Mesenchymal stem cell (in vitro differentiated cells and primary cell): ENCODE measurements around the gene USP17L11.
"Not testable (repeated sequence)": the region's sequence is repeated elsewhere in the genome, so short reads cannot be mapped to it uniquely, and the experiment has no call there.

Experiments used
- DNase-seq: peaks from one replicate; pipeline ENCODE4 v3.0.0-alpha.2; 2013
- H2AFZ ChIP-seq: one replicate; pipeline ENCODE4 v1.6.1; 2013; ENCODE audit warnings: low read depth, mild to moderate bottlenecking, control low read depth, inconsistent platforms, low read length, moderate library complexity
- H2AK5ac ChIP-seq: 2 replicates; pipeline ENCODE4 v1.6.1; 2013; ENCODE audit warnings: low read length, moderate library complexity, mild to moderate bottlenecking, inconsistent platforms; ENCODE audit not compliant: severe bottlenecking
- H2BK120ac ChIP-seq: one replicate; pipeline ENCODE4 v1.6.1; 2013; ENCODE audit warnings: low read depth, mild to moderate bottlenecking, inconsistent platforms, low read length, moderate library complexity
- H2BK12ac ChIP-seq, 2 experiments: one replicate each; pipeline ENCODE4 v1.6.1; 2013; ENCODE audit warnings: inconsistent platforms in 2 of 2, low read length in 2 of 2, mild to moderate bottlenecking in 2 of 2, moderate library complexity in 2 of 2, control low read depth in 1 of 2
- H2BK15ac ChIP-seq: one replicate; pipeline ENCODE4 v1.6.1; 2013; ENCODE audit warnings: mild to moderate bottlenecking, low read depth, inconsistent platforms; ENCODE audit not compliant: poor library complexity, severe bottlenecking
- H2BK5ac ChIP-seq: 2 replicates; pipeline ENCODE4 v1.6.1; 2013; ENCODE audit warnings: low read depth, mild to moderate bottlenecking, low read length, control low read depth, inconsistent platforms; ENCODE audit not compliant: poor library complexity, severe bottlenecking
- H3K14ac ChIP-seq, 2 experiments: one replicate each; pipeline ENCODE4 v1.6.1; 2013; ENCODE audit warnings: inconsistent platforms in 2 of 2, low read length in 2 of 2, control low read depth in 1 of 2, mild to moderate bottlenecking in 1 of 2, moderate library complexity in 1 of 2
- H3K18ac ChIP-seq, 2 experiments: one replicate each; pipeline ENCODE4 v1.6.1; 2013; ENCODE audit warnings: inconsistent platforms in 2 of 2, low read length in 2 of 2, control low read depth in 1 of 2, low read depth in 1 of 2, mild to moderate bottlenecking in 1 of 2
- H3K23ac ChIP-seq, 2 experiments: one replicate each; pipeline ENCODE4 v1.6.1; 2013; ENCODE audit warnings: inconsistent platforms in 2 of 2, low read length in 2 of 2, mild to moderate bottlenecking in 2 of 2, moderate library complexity in 2 of 2, control low read depth in 1 of 2
- H3K27ac ChIP-seq: 2 replicates; pipeline ENCODE4 v1.5.1; 2013; ENCODE audit warnings: mild to moderate bottlenecking, moderate library complexity, low read length, control low read depth, inconsistent platforms; ENCODE audit not compliant: poor library complexity, severe bottlenecking
- H3K27me3 ChIP-seq, 2 experiments: 2 replicates each; pipeline versions ENCODE4 v1.6.1 to v1.7.0; 2013; ENCODE audit warnings: low read length in 2 of 2, mild to moderate bottlenecking in 2 of 2, moderate library complexity in 2 of 2, control low read depth in 1 of 2, inconsistent platforms in 1 of 2; ENCODE audit not compliant: control insufficient read depth in 1 of 2, insufficient read depth in 1 of 2
- H3K36me3 ChIP-seq, 2 experiments: 2 replicates each; pipeline versions ENCODE4 v1.6.1 to v1.7.0; 2013; ENCODE audit warnings: low read length in 2 of 2, control low read depth in 1 of 2, inconsistent platforms in 1 of 2, low read depth in 1 of 2, mild to moderate bottlenecking in 1 of 2; ENCODE audit not compliant: insufficient read depth in 2 of 2, control insufficient read depth in 1 of 2
- H3K4ac ChIP-seq, 2 experiments: one replicate each; pipeline ENCODE4 v1.6.1; 2013; ENCODE audit warnings: inconsistent platforms in 2 of 2, low read length in 2 of 2, mild to moderate bottlenecking in 2 of 2, moderate library complexity in 2 of 2, control low read depth in 1 of 2, low read depth in 1 of 2
- H3K4me1 ChIP-seq: 2 replicates; pipeline ENCODE4 v1.6.1; 2013; ENCODE audit warnings: low read depth, low read length, control low read depth; ENCODE audit not compliant: control insufficient read depth, insufficient read depth
- H3K4me2 ChIP-seq: 2 replicates; pipeline ENCODE4 v1.6.1; 2013; ENCODE audit warnings: low read length, mild to moderate bottlenecking, inconsistent platforms; ENCODE audit not compliant: poor library complexity, severe bottlenecking
- H3K4me3 ChIP-seq, 2 experiments: 2 replicates each; pipeline versions ENCODE4 v1.5.1 to v1.7.0; 2013; ENCODE audit warnings: low read length in 2 of 2, mild to moderate bottlenecking in 2 of 2, control low read depth in 1 of 2, low read depth in 1 of 2; ENCODE audit not compliant: insufficient read depth in 1 of 2
- H3K79me1 ChIP-seq: replicated peaks from 2 replicates; pipeline ENCODE4 v1.6.1; 2013; ENCODE audit warnings: mild to moderate bottlenecking, control low read depth, low read length, inconsistent platforms; ENCODE audit not compliant: poor library complexity, severe bottlenecking
- H3K9ac ChIP-seq: 2 replicates; pipeline ENCODE4 v1.7.0; 2013; ENCODE audit warnings: mild to moderate bottlenecking, low read length, moderate library complexity
- H3K9me3 ChIP-seq: 2 replicates; pipeline ENCODE4 v1.7.0; 2013; ENCODE audit warnings: mild to moderate bottlenecking, low read length; ENCODE audit not compliant: control insufficient read depth
- H4K8ac ChIP-seq: one replicate; pipeline ENCODE4 v1.6.1; 2013; ENCODE audit warnings: inconsistent platforms, mild to moderate bottlenecking, low read length, moderate library complexity
- H4K91ac ChIP-seq: one replicate; pipeline ENCODE4 v1.6.1; 2013; ENCODE audit warnings: mild to moderate bottlenecking, low read length, inconsistent platforms
- WGBS: methylation state at CpG from one replicate; pipeline ENCODE4 v1.1.7; 2013; ENCODE audit warnings: mixed read lengths; 5-methylcytosine and 5-hydroxymethylcytosine counted together

The USP17L11 gene

GRCh38 chr4:9253078-9253477 is 37.9 kb downstream of the USP17L11 start, which contains the start of gene USP17L19:
Gene USP17L19 (plus strand): TSS chr4:9253378. CDS start chr4:9253378, 0 bp downstream.
- no CpG with 5 or more reads among the region's 13 CpGs for WGBS
- H3K4ac ChIP-seq, H3K79me1 ChIP-seq, H3K23ac ChIP-seq, H2AK5ac ChIP-seq, H3K27ac ChIP-seq, H2AFZ ChIP-seq, H3K14ac ChIP-seq, H4K91ac ChIP-seq, H3K27me3 ChIP-seq, DNase-seq, H3K18ac ChIP-seq, H3K4me2 ChIP-seq, H3K9me3 ChIP-seq, H2BK120ac ChIP-seq, H4K8ac ChIP-seq, H3K4me3 ChIP-seq, H3K36me3 ChIP-seq, H2BK15ac ChIP-seq, H2BK5ac ChIP-seq, H3K4me1 ChIP-seq, H2BK12ac ChIP-seq, H3K9ac ChIP-seq: not testable (repeated sequence)

- H4K91ac ChIP-seq, H3K23ac ChIP-seq, H3K4me2 ChIP-seq, H3K4me3 ChIP-seq, DNase-seq, H2AFZ ChIP-seq, H3K79me1 ChIP-seq, H3K14ac ChIP-seq, H4K8ac ChIP-seq, H2BK120ac ChIP-seq, H3K4ac ChIP-seq, H2BK5ac ChIP-seq, H2BK12ac ChIP-seq, H3K4me1 ChIP-seq, H3K36me3 ChIP-seq, H3K9ac ChIP-seq, H3K18ac ChIP-seq, H2BK15ac ChIP-seq, H3K9me3 ChIP-seq, H3K27ac ChIP-seq, H3K27me3 ChIP-seq, H2AK5ac ChIP-seq: not testable (repeated sequence)
- WGBS: no CpG with 5 or more reads among the region's 15 CpGs
Measured at GRCh38 chr4:9257824-9258223, 42.6 kb downstream of the USP17L11 start, which contains the start of gene USP17L20. Gene USP17L20 (plus strand): TSS chr4:9258124. CDS start chr4:9258124, 0 bp downstream.

- not testable (repeated sequence) for H3K9ac ChIP-seq, H4K91ac ChIP-seq, H3K27me3 ChIP-seq, H3K23ac ChIP-seq, H3K4me3 ChIP-seq, DNase-seq, H3K27ac ChIP-seq, H2AFZ ChIP-seq, H3K4me2 ChIP-seq, H3K36me3 ChIP-seq, H3K9me3 ChIP-seq, H2BK12ac ChIP-seq, H2BK120ac ChIP-seq, H3K14ac ChIP-seq, H3K4me1 ChIP-seq, H3K79me1 ChIP-seq, H2BK15ac ChIP-seq, H2AK5ac ChIP-seq, H3K4ac ChIP-seq, H2BK5ac ChIP-seq, H4K8ac ChIP-seq, H3K18ac ChIP-seq
- WGBS: no CpG with 5 or more reads among the region's 13 CpGs
Measured at GRCh38 chr4:9262572-9262971, 47.4 kb downstream of the USP17L11 start, which contains the start of gene USP17L21. Gene USP17L21 (plus strand): TSS chr4:9262872. CDS start chr4:9262872, 0 bp downstream.
